Breast epithelium (tissue), 3 donors: ENCODE measurements around the gene DUSP23.

ENCODE experiments used
- CTCF ChIP-seq, 3 donors: fragments of 450-650 bp; IDR thresholded peaks; one replicate each; pipeline ENCODE4 v1.5.1; 2016 to 2017; ENCODE audit warnings: antibody characterized with exemption in 3 of 3, mild to moderate bottlenecking in 3 of 3, moderate library complexity in 3 of 3
- POLR2A ChIP-seq: fragments of 450-650 bp; IDR thresholded peaks from one replicate; pipeline ENCODE4 v1.6.1; 2016; ENCODE audit warnings: antibody characterized with exemption, mild to moderate bottlenecking, moderate library complexity

- no peak for TF ChIP-seq CTCF (IDR thresholded peaks at IDR 0.05)
- TF ChIP-seq POLR2A, result no peak
These were observed 6.2 kb downstream of the DUSP23 start for GRCh38 chr1:159786966-159787365.
